HEK293T (cell line): ENCODE measurements around the gene OOSP4A.

ENCODE experiments used
- ELF4 ChIP-seq: fragments of 450-650 bp; IDR thresholded peaks from 2 replicates; pipeline ENCODE4 v1.6.1; 2017; ENCODE audit warnings: antibody characterized with exemption
- FOXA1 ChIP-seq: fragments of 450-650 bp; IDR thresholded peaks from 2 replicates; pipeline ENCODE4 v1.6.1; 2016; ENCODE audit warnings: mild to moderate bottlenecking
- FOXK2 ChIP-seq: fragments of 450-650 bp; IDR thresholded peaks from 2 replicates; pipeline ENCODE4 v1.6.1; 2016; ENCODE audit warnings: mild to moderate bottlenecking
- FOXM1 ChIP-seq: fragments of 450-650 bp; IDR thresholded peaks from 2 replicates; pipeline ENCODE4 v1.6.1; 2017; ENCODE audit warnings: mild to moderate bottlenecking, borderline replicate concordance
- PKNOX1 ChIP-seq: fragments of 450-650 bp; IDR thresholded peaks from 2 replicates; pipeline ENCODE4 v1.6.1; 2016
- SP1 ChIP-seq: fragments of 450-650 bp; IDR thresholded peaks from 2 replicates; pipeline ENCODE4 v1.6.1; 2017

DNA sequence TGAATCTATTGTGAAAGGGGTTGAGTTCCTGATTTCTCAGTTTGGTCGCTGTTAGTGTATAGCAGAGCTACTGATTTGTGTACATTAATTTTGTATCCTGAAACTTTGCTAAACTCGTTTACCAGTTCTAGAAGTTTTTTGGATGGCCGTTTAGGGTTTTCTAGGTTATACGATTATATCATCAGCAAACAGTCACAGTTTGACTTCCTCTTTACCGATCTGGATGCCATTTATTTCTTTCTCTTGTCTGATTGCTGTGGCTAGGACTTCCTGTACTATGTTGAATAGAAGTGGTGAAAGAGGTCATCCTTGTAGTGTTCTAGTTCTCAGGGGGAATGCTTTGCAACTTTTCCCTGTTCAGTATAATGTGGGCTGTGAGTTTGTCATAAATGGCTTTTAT, 28.6 kb downstream of the OOSP4A start:
- TF ChIP-seq SP1 = no peak
- no peak for TF ChIP-seq FOXM1
- TF ChIP-seq ELF4 = no peak
- TF ChIP-seq PKNOX1 = no peak
- no peak for TF ChIP-seq FOXA1
- TF ChIP-seq FOXK2 = no peak
